Brain microvascular endothelial cell (primary cell): ENCODE results near the gene FOXN4.

Source experiments
- DNase-seq: peaks from one replicate; pipeline ENCODE4 v3.0.0-alpha.2; 2020
- H3K27ac ChIP-seq: fragments of 250-450 bp; sonication (Bioruptor Pico); 2 replicates; pipeline ENCODE4 v1.5.1; 2020; ENCODE audit warnings: mild to moderate bottlenecking, moderate library complexity
- H3K27me3 ChIP-seq: fragments of 250-450 bp; sonication (Bioruptor Pico); replicated peaks from 2 replicates; pipeline ENCODE4 v1.5.1; 2020; ENCODE audit warnings: mild to moderate bottlenecking
- H3K36me3 ChIP-seq: fragments of 250-450 bp; sonication (Bioruptor Pico); replicated peaks from 2 replicates; pipeline ENCODE4 v1.5.1; 2020; ENCODE audit warnings: mild to moderate bottlenecking
- H3K4me3 ChIP-seq: 2 replicates; pipeline ENCODE4 v1.5.1; 2011; ENCODE audit warnings: low read depth, mild to moderate bottlenecking, control low read depth, low read length, moderate library complexity
- CTCF ChIP-seq: IDR thresholded peaks from 2 replicates; pipeline ENCODE4 v1.5.1; 2011; ENCODE audit warnings: low read depth, mild to moderate bottlenecking, moderate library complexity, low read length, control low read depth, inconsistent platforms; ENCODE audit errors: missing control alignments
- in situ Hi-C: cut with HindIII; loops from 2 replicates; pipeline ENCODE4 v1.10.0; 2017; ENCODE audit warnings: low sequenced_read_pairs, low pct_ligation_motif_present

FOXN4 gene

GRCh38 chr12:109273354-109273753 lies 35.7 kb downstream of the FOXN4 start:
- in situ Hi-C loops, result no loop called here
- no peak overlapping the region for H3K4me3 ChIP-seq
- no peaks in the 10 kb centered on the region for H3K36me3 ChIP-seq
- no peaks in the 10 kb centered on the region for H3K27me3 ChIP-seq
- no peak overlapping the region for H3K27ac ChIP-seq
- TF ChIP-seq CTCF, result no peak
- DNase-seq, result no peak

- DNase-seq, result no peak
- H3K4me3 ChIP-seq, result no peak overlapping the region
- no peaks in the 10 kb centered on the region for H3K27me3 ChIP-seq
- no peaks in the 10 kb centered on the region for H3K36me3 ChIP-seq
- TF ChIP-seq CTCF, result no peak
- in situ Hi-C loops, result no loop called here
- H3K27ac ChIP-seq, result no peak overlapping the region
These were observed 37.7 kb downstream of the FOXN4 start for GRCh38 chr12:109271418-109271817.

- Histone ChIP-seq H3K27me3 (no peaks in the 10 kb centered on the region), H3K27ac (no peak overlapping the region), H3K4me3 (no peak overlapping the region), H3K36me3 (no peaks in the 10 kb centered on the region)
- in situ Hi-C loops, result no loop called here
- TF ChIP-seq CTCF, result no peak
- DNase-seq, result no peak
These were observed 38.6 kb downstream of the FOXN4 start for GRCh38 chr12:109270494-109270893.

GRCh38 chr12:109269428-109269827 lies 39.7 kb downstream of the FOXN4 start:
- in situ Hi-C loops, result no loop called here
- TF ChIP-seq CTCF, result no peak
- H3K36me3 ChIP-seq, result no peaks in the 10 kb centered on the region
- H3K4me3 ChIP-seq, result no peak overlapping the region
- no peaks in the 10 kb centered on the region for H3K27me3 ChIP-seq
- DNase-seq, result no peak
- H3K27ac ChIP-seq, result no peak overlapping the region

GRCh38 chr12:109268896-109269295 lies 40.2 kb downstream of the FOXN4 start:
- H3K27ac ChIP-seq, result no peak overlapping the region
- H3K4me3 ChIP-seq, result no peak overlapping the region
- no peak for TF ChIP-seq CTCF
- H3K27me3 ChIP-seq, result no peaks in the 10 kb centered on the region
- in situ Hi-C loops, result no loop called here
- H3K36me3 ChIP-seq, result no peaks in the 10 kb centered on the region
- DNase-seq, result no peak

GRCh38 chr12:109267361-109267760 lies 41.7 kb downstream of the FOXN4 start:
- no peaks in the 10 kb centered on the region for H3K27me3 ChIP-seq
- TF ChIP-seq CTCF, result no peak
- H3K4me3 ChIP-seq, result no peak overlapping the region
- no peak overlapping the region for H3K27ac ChIP-seq
- DNase-seq, result no peak
- no peaks in the 10 kb centered on the region for H3K36me3 ChIP-seq
- in situ Hi-C loops, result no loop called here
